Measurements from ENCODE around the gene NSUN2. TPM values are rescaled to one million over a fixed set of nuclear protein-coding genes. Genes with fewer than 3 reads are reported as not detected.

Gene NSUN2
- total and polyA plus RNA-seq, 2 donors (not counting 3 experiments of a cell fraction or from before 2014, with no cell fraction given) = 53.7 to 73.0 TPM

DNA sequence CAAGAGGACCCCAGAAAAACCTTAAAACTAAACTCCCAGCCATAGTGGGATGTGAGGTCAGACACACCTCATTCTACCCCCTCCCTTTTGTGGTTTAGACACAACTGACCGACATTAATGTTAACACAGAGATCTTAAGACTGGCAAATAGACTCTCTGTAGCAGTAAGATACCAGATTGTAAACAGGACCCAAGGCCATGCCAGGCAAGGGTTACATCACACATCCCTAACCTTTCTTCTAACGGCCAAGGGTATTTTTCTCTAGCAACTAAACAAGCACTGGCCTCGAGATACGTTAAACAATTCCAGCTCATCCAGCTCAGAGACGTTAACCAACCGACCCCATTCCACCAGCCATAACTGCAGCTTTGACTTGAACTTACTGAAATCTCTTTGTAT lies 38.8 kb downstream of the NSUN2 start:
- Histone ChIP-seq H3K27ac (ENCODE audit: insufficient read depth, low read depth, low read length) (no peak overlapping the region), H3K79me2 (ENCODE audit: control insufficient read depth, insufficient read depth, low read length) (no peaks in the 10 kb centered on the region), H3K27me3 (ENCODE audit: control insufficient read depth in 2 of 2, insufficient read depth in 2 of 2, low read length in 2 of 2) (no peaks in the 10 kb centered on the region), H3K4me3 (replicated peaks in 1 of 3; ENCODE audit: insufficient read depth in 1 of 3, low read depth in 1 of 3, low read length in 3 of 3) (no peak overlapping the region), H4K20me1 (replicated peaks; ENCODE audit: control insufficient read depth, extremely low read depth, insufficient read depth, low read length) (peaks cover 2% of the 10 kb centered on the region), H3K9me3 (replicated peaks; ENCODE audit: control insufficient read depth, insufficient read depth, low read length) (no peaks in the 10 kb centered on the region), H3K4me2 (ENCODE audit: insufficient read depth, low read length) (no peak overlapping the region), H3K9me1 (replicated peaks; ENCODE audit: control insufficient read depth, extremely low read depth, insufficient read depth, low read length) (no peaks in the 10 kb centered on the region), H3K9ac (replicated peaks; ENCODE audit: extremely low read depth, insufficient read depth, low read length) (no peak overlapping the region), H3K36me3 (ENCODE audit: control insufficient read depth in 2 of 2, extremely low read depth in 1 of 2, insufficient read depth in 2 of 2, low read length in 2 of 2) (peaks cover 7 to 15% of the 10 kb centered on the region in 2 experiments), H2AFZ (ENCODE audit: low read depth, low read length) (no peak overlapping the region), H3K4me1 (ENCODE audit: control insufficient read depth, extremely low read depth, insufficient read depth, low read length) (no peaks in the 10 kb centered on the region)
- intact Hi-C loops (cut with micrococcal nuclease) (no loop called here), dilution Hi-C loops (cut with MboI; ENCODE audit: extremely low pct_ligation_motif_present, low sequenced_read_pairs) (no loop called here)
- DNase-seq (ENCODE audit: low read depth, low spot score) (no peak), FAIRE-seq (no peak)
- TF ChIP-seq MAX (IDR thresholded peaks at IDR 0.05; ENCODE audit: insufficient read depth, insufficient read length) (no peak), EZH2 (IDR thresholded peaks at IDR 0.05; ENCODE audit: borderline replicate concordance, low read depth, low read length, severe bottlenecking) (no peak), JUN (IDR thresholded peaks at IDR 0.05; ENCODE audit: borderline replicate concordance, insufficient read depth, insufficient read length, low read depth) (no peak), MYC (IDR thresholded peaks at IDR 0.05; ENCODE audit: low read depth, low read length) (no peak), POLR2AphosphoS5 (IDR thresholded peaks at IDR 0.05; ENCODE audit: insufficient read depth, low read depth, low read length) (no peak), POLR2A (IDR thresholded peaks at IDR 0.05; ENCODE audit: low read depth, low read length) (no peak), CTCF (IDR thresholded peaks at IDR 0.05; ENCODE audit: extremely low read depth in 1 of 2, insufficient read depth in 1 of 2, low read depth in 1 of 2, low read length in 2 of 2) (no peak), GATA2 (IDR thresholded peaks at IDR 0.05; ENCODE audit: insufficient read depth, insufficient read length, low read depth, low read length) (no peak), FOS (IDR thresholded peaks at IDR 0.05; ENCODE audit: borderline replicate concordance, insufficient read depth, low read length) (no peak)
- ChIA-PET CTCF (interaction anchor here (1.6 kb wide), 1 partner anchor 12 kb away, joined by 6 read pairs; no protein-coding TSS in a partner anchor), POLR2A (no interaction called here)
- no TSS peak for BruUV-seq (replicated peaks)
